GM10266 (cell line): ENCODE results near the gene USF2.
"Not testable (repeated sequence)": the region's sequence is repeated elsewhere in the genome, so short reads cannot be mapped to it uniquely, and the experiment has no call there.

ENCODE experiments used
- DNase-seq: peaks from one replicate; pipeline ENCODE4 v3.0.0; 2012; ENCODE audit errors: extremely low spot score
- TF ChIP-seq, protein P1 (sequence below): IDR thresholded peaks from 2 replicates; pipeline ENCODE4 v1.5.1; 2012; ENCODE audit warnings: mild to moderate bottlenecking, low read depth; ENCODE audit not compliant: control insufficient read depth, insufficient read depth; ENCODE audit errors: missing control alignments

Gene USF2

DNA sequence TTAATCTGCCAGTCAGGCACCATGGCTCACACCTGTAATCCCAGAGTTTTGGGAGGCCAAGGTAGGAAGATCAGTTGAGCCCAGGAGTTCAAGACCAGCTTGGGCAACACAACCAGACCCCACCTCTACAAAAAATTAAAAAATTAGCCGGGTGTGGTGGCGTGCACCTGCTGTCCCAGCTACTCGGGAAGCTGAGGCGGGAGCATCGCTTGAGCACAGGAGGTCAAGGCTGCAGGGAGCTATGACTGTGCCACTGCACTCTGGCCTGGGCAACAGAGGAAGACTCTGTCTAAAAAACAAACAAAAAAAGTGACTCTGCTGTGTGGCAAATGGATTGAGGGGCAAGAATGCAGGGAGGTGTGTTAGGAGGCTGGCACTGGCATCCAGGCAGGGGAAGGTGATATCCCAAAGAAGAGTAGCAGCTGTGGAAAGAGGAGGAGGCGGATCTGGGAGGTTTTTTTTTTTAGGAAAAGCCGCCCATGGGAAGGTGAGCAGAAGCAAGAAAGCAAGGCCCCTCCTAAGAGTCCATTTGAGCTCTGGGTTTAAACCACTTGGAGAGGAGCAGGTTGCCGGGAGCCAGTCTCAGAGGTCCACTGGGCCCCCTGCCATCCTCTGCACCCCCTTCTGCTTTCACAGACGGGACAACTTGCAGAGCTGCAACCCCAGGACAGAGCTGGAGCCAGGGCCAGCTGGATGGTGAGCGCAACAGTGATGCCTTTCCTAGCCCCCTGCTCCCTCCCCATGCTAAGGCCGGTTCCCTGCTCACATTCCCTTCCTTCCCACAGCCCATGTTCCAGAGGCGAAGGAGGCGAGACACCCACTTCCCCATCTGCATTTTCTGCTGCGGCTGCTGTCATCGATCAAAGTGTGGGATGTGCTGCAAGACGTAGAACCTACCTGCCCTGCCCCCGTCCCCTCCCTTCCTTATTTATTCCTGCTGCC is 15.7 kb downstream of the USF2 start:
- no peak for DNase-seq
- TF ChIP-seq, protein P1, sequence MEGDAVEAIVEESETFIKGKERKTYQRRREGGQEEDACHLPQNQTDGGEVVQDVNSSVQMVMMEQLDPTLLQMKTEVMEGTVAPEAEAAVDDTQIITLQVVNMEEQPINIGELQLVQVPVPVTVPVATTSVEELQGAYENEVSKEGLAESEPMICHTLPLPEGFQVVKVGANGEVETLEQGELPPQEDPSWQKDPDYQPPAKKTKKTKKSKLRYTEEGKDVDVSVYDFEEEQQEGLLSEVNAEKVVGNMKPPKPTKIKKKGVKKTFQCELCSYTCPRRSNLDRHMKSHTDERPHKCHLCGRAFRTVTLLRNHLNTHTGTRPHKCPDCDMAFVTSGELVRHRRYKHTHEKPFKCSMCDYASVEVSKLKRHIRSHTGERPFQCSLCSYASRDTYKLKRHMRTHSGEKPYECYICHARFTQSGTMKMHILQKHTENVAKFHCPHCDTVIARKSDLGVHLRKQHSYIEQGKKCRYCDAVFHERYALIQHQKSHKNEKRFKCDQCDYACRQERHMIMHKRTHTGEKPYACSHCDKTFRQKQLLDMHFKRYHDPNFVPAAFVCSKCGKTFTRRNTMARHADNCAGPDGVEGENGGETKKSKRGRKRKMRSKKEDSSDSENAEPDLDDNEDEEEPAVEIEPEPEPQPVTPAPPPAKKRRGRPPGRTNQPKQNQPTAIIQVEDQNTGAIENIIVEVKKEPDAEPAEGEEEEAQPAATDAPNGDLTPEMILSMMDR = no peak

DNA sequence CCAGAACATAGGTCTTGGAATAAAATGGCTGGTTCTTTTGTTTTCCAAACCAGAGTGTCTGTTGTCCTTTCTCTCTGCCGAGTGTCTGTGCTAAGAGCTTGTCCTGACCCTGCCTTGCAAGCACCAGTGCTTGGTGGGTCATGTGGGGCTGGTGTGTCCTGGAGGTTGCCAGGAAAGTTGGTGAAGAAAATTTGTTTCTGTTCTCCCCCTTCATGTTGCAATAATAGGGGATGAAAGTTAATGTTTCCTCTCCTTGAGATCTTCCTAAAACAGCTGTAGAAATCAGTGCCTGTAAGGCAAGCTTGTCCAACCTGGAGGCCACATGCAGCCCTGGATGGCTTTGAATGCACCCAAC is 16.3 kb downstream of the USF2 start:
- no peak for DNase-seq
- TF ChIP-seq, protein P1 = no peak

DNA sequence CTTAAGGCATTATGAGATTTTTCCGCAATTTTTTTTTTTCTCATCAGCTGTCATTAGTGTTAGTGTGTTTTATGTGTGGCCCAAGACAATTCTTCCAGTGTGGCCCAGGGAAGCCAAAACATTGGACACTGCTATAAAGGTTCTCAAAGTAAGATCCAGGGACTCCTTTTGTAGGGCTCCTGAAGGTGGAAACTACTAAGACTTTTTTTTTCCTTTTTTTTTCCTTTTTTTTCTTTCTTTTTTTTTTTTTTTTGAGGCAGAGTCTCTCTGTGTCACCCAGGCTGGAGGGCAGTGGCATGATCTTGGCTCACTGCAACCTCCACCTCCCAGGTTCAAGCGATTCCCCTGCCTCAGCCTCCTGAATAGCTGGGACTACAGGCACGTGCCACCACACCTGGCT is 16.7 kb downstream of the USF2 start:
- DNase-seq = not testable (repeated sequence)

DNA sequence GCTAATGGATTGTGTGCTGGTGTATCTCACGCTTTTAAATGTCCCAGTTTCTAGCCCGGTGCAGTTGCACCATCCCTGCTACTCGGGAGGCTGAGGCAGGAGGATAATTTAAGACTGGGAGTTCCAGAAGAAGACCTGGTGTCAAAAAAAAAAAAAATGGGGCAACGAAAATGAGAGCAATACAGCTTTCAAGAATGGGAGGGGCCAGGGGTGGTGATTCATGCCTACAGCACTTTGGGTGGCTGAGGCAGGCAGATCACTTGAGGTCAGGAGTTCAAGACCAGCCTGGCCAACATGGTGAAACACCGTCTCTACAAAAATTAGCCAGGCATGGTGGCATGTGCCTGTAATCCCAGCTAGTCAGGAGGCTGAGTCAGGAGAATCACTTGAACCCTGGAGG is 17.3 kb downstream of the USF2 start:
- not testable (repeated sequence) for DNase-seq

DNA sequence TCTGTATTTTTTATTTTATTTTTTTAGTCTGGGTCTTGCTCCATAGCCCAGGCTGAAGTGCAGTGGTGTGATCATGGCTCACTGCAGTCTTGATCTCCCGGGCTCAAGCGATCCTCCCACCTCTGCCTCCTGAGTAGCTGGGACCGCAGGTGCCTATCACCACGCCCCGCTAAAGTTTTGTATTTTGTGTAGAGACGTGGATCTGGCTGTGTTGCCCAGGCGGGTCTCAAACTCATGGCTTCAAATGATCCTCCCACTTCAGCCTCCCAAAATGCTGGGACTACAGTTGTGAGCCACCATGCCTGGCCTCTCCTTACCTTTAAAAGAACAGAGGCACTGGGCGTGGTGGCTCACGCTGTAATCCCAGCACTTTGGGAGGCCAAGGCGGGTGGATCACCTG is 19.0 kb downstream of the USF2 start:
- TF ChIP-seq, protein P1 = no peak
- no peak for DNase-seq

DNA sequence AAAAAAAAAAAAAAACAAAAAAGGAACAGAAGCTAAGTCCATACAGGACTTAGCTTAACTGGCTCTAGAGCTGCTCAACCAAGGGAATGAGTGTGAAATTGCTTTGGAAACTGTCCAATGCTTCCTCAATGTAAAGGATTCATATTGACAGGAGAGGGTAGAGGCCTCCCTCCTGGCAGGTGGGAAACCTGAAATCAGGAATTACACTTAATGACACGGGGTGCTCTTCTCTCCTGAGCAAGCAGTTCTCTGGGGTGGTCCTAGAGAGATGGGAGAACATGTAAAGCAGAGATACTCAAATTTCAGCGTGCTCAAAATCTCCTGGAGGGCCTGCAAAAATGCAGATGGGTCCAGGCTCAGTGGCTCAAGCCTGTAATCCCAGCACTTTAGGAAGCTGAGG is 19.6 kb downstream of the USF2 start:
- TF ChIP-seq, protein P1 = no peak

DNA sequence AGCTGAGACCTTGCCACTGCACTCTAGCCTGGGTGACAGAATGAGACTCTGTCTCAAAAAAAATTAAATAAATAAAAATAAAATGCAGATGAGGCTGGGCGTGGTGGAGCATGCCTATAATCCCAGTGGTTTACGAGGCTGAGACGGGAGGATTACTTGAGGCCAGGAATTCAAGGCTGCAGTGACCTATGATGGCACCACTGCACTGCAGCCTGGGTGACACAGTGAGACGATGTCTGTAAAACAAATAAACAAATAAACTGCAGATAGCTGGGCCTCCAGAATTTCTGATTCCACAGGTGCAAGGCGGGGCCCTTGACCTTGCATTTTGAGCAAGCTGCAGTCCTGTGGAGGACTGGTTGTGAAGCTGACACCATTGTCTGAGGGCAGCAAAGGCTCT is 20.1 kb downstream of the USF2 start:
- no peak for DNase-seq
- TF ChIP-seq, protein P1 = no peak

More for the DNA sequence above, 19.6 kb downstream of the USF2 start:
- no peak for DNase-seq

DNA sequence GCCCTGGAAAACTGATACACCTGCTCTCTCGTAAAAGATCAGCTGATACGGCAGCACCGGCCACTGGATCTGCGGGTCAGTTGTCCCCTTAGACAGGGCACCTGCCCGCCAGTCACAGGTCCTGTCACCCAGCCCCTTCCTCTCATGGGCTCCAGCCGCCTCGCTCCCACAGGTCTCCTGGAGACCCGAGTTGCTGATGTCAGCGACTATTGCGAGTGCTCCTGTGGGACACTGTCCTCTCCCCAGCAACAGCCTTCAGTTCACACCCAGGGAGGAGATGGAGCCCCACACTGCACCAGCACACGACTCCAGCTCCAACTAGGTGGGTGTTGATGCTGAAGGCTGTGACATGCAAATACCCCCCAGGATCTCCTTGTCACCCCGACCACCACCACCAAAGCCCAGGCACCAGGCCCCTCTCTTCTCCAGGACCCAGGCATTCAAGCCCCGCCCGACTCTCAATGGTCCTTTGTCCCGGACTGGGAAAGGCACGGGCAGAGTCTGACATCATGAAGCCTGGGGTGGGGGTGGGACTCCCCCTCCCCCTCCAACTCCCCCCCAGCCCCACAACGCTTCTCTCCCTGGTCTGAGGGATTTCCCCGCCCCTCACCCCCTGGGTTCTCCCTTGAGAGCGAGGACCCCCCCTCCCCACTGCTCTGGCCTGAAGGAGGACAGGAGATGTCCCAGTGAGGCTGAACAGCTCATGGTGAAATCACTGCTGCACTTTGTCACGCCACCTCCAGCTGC is 21.8 kb downstream of the USF2 start:
- DNase-seq = no peak
- TF ChIP-seq, protein P1 = no peak
